ENCODE data around the gene FILIP1. TPM values are rescaled to one million over a fixed set of nuclear protein-coding genes. Genes with fewer than 3 reads are reported as not detected.

Gene FILIP1
- total and polyA plus RNA-seq, 2 of the 4 experiments (the other 2 are of a cell fraction) = under 0.01 to 0.03 TPM

- ATAC-seq (ENCODE audit: low read depth) = no peak
Measured at GRCh38 chr6:75372884-75373283, 120.7 kb downstream of the FILIP1 start.

More at GRCh38 chr6:75372884-75373283, 120.7 kb downstream of the FILIP1 start:
- Histone ChIP-seq H3K14ac (replicated peaks; ENCODE audit: low read depth, low read length) (no peak overlapping the region), H3K4me1 (ENCODE audit: control insufficient read depth, insufficient read depth, low read length) (0 out of 2 replicates have a peak, but pooled peaks cover 4% of the 10 kb centered on the region), H4K5ac (ENCODE audit: low read depth, low read length) (no peak overlapping the region), H3K9me3 (ENCODE audit: control insufficient read depth, insufficient read depth, low read length) (no peaks in the 10 kb centered on the region), H3K4me2 (ENCODE audit: low read depth, low read length) (no peak overlapping the region), H3K4me3 (ENCODE audit: insufficient read depth, low read depth, low read length) (no peak overlapping the region), H4K20me1 (ENCODE audit: insufficient read depth, low read length) (no peaks in the 10 kb centered on the region), H2AK9ac (replicated peaks; ENCODE audit: low read depth, low read length, poor library complexity) (no peak overlapping the region), H2AK5ac (ENCODE audit: low read depth, low read length) (no peak overlapping the region), H2BK20ac (ENCODE audit: low read depth, low read length) (no peak overlapping the region), H3K27ac (ENCODE audit: insufficient read depth, low read length) (no peak overlapping the region), H4K8ac (ENCODE audit: low read depth in 2 of 2, low read length in 2 of 2) (no peak overlapping the region), H3K9me1 (ENCODE audit: insufficient read depth, low read length) (peaks cover 7% of the 10 kb centered on the region; the same call in 1 of the 2 replicates), H3K9ac (ENCODE audit: low read depth, low read length) (no peak overlapping the region), H3K56ac (ENCODE audit: extremely low read depth, insufficient read depth, low read length) (no peak overlapping the region), H2BK120ac (ENCODE audit: low read depth, low read length) (no peak overlapping the region), H3K79me1 (ENCODE audit: low read depth in 1 of 2, low read length in 2 of 2) (no peaks in the 10 kb centered on the region), H3K36me3 (ENCODE audit: control insufficient read depth, insufficient read depth, low read length) (no peaks in the 10 kb centered on the region), H3K18ac (ENCODE audit: low read depth, low read length) (no peak overlapping the region), H2AFZ (replicated peaks; ENCODE audit: low read length, poor library complexity) (no peak overlapping the region), H3K23ac (ENCODE audit: low read depth, low read length) (no peak overlapping the region), H4K91ac (ENCODE audit: insufficient read depth, low read depth, low read length) (no peak overlapping the region), H2BK15ac (ENCODE audit: low read depth, low read length) (no peak overlapping the region), H3K27me3 (ENCODE audit: control insufficient read depth, insufficient read depth, low read length) (peaks cover 1% of the 10 kb centered on the region; the same call in 1 of the 2 replicates), H2BK5ac (ENCODE audit: low read depth, low read length, poor library complexity, severe bottlenecking) (no peak overlapping the region), H3K4ac (ENCODE audit: low read depth, low read length) (no peak overlapping the region)
- ChIA-PET POLR2A (ENCODE audit: unreplicated experiment) (no interaction called here), CTCF (no interaction called here)
- dilution Hi-C loops (cut with HindIII; ENCODE audit: low sequenced_read_pairs, unreplicated experiment) = no loop called here
- no peak for DNase-seq
- in situ Hi-C loops (cut with MboI; ENCODE audit: low sequenced_read_pairs) = no loop called here
- no TSS peak for BruUV-seq (replicated peaks)
- TF ChIP-seq RCOR1 (IDR thresholded peaks at IDR 0.05; ENCODE audit: insufficient replicate concordance, low read length) = no peak
- TF ChIP-seq SMC3 (IDR thresholded peaks at IDR 0.05; ENCODE audit: low read depth, low read length) = no peak
- TF ChIP-seq CTCF (conservative IDR thresholded peaks at IDR 0.05; ENCODE audit: low read depth, low read length) = no peak
- TF ChIP-seq ELK1 (IDR thresholded peaks at IDR 0.05; ENCODE audit: borderline replicate concordance, low read depth, low read length) = no peak
- intact Hi-C loops (cut with micrococcal nuclease) = no loop called here

Measured in IMR-90 (cell line).